Muscle of arm (tissue), 12 donors: ENCODE results near the gene ACAN. TPM values are rescaled to one million over a fixed set of nuclear protein-coding genes. Genes with fewer than 3 reads are reported as not detected.
"Not testable (repeated sequence)": the region's sequence is repeated elsewhere in the genome, so short reads cannot be mapped to it uniquely, and the experiment has no call there.

Source experiments
- DNase-seq: peaks from one replicate; pipeline ENCODE4 v3.0.0-alpha.2; 2013
- polyA plus RNA-seq, 12 donors: library from polyadenylated mRNA; unstranded; fragments of 120-200 nt; gene quantifications; one replicate each; pipeline ENCODE4 v1.2.1, GENCODE V29; 2013; ENCODE audit not compliant: insufficient read length in 12 of 12

Gene ACAN
- polyA plus RNA-seq, 12 donors, result 1.3 to 18.6 (median 6.0) TPM; not detected in 1

GRCh38 chr15:88920892-88921435 lies 117.7 kb downstream of the ACAN start:
- not testable (repeated sequence) for DNase-seq

Other genes with a start within 250 kb of the ACAN start
- gene AEN, start 182.1 kb upstream of the ACAN start, polyA plus RNA-seq, result 1 to 10 TPM in 11 of 12 donors, not detected in 1; 3.2 to 6.2 (median 5.0) TPM
- gene ISG20, start 164.4 kb upstream of the ACAN start, polyA plus RNA-seq, result 1 to 10 TPM in 5 of 12 donors, under 1 TPM in 5, not detected in 2; 0.56 to 5.5 (median 1.0) TPM
- 10 to 100 TPM in 1 of 12 donors, 1 to 10 TPM in 9, not detected in 2; 5.6 to 18.2 (median 8.7) TPM for gene HAPLN3, start 92.1 kb downstream of the ACAN start, polyA plus RNA-seq
- 100 to 1,000 TPM in 9 of 12 donors, 10 to 100 TPM in 3; 89.2 to 842 (median 143) TPM for gene MFGE8, start 109.9 kb downstream of the ACAN start, polyA plus RNA-seq